Cortex of kidney (tissue), 1 donor: ENCODE data around the gene APLF.
"Not testable (repeated sequence)": the region's sequence is repeated elsewhere in the genome, so short reads cannot be mapped to it uniquely, and the experiment has no call there.

Experiments used
- DNase-seq: peaks from one replicate; lab custom pipeline; 2025; lab: John Stamatoyannopoulos, UW

Gene APLF

GRCh38 chr2:68475576-68475975, 8.2 kb downstream of the APLF start:
- DNase-seq = no peak

GRCh38 chr2:68476454-68476853, 9.1 kb downstream of the APLF start:
- DNase-seq = no peak

- no peak for DNase-seq
Measured at GRCh38 chr2:68478688-68479087, 11.3 kb downstream of the APLF start.

GRCh38 chr2:68482296-68482820, 15.0 kb downstream of the APLF start:
- DNase-seq = no peak

- no peak for DNase-seq
Measured at GRCh38 chr2:68483011-68483410, 15.6 kb downstream of the APLF start.

GRCh38 chr2:68487773-68488355, 20.5 kb downstream of the APLF start:
- no peak for DNase-seq

- DNase-seq = not testable (repeated sequence)
Measured at GRCh38 chr2:68488605-68489004, 21.2 kb downstream of the APLF start.

GRCh38 chr2:68489282-68489681, 21.9 kb downstream of the APLF start:
- no peak for DNase-seq

- no peak for DNase-seq
Measured at GRCh38 chr2:68491582-68491981, 24.2 kb downstream of the APLF start.

- no peak for DNase-seq
Measured at GRCh38 chr2:68499133-68499532, 31.7 kb downstream of the APLF start.

- no peak for DNase-seq
Measured at GRCh38 chr2:68500649-68501048, 33.3 kb downstream of the APLF start.

- DNase-seq = no peak
Measured at GRCh38 chr2:68501768-68502167, 34.4 kb downstream of the APLF start.

- DNase-seq = no peak
Measured at GRCh38 chr2:68505603-68506159, 38.3 kb downstream of the APLF start.

GRCh38 chr2:68506170-68506569, 38.8 kb downstream of the APLF start:
- DNase-seq = no peak

GRCh38 chr2:68512326-68512725, 44.9 kb downstream of the APLF start:
- DNase-seq = no peak

GRCh38 chr2:68512966-68513365, 45.6 kb downstream of the APLF start:
- DNase-seq = no peak

GRCh38 chr2:68514316-68514929, 47.0 kb downstream of the APLF start:
- DNase-seq = no peak

GRCh38 chr2:68516051-68516955, 48.9 kb downstream of the APLF start:
- DNase-seq = no peak

GRCh38 chr2:68519236-68519635, 51.9 kb downstream of the APLF start:
- DNase-seq = no peak

GRCh38 chr2:68521037-68521436, 53.7 kb downstream of the APLF start:
- DNase-seq = no peak

GRCh38 chr2:68526943-68527342, 59.6 kb downstream of the APLF start:
- not testable (repeated sequence) for DNase-seq

- DNase-seq = not testable (repeated sequence)
Measured at GRCh38 chr2:68527343-68528081, 60.1 kb downstream of the APLF start.
